ENCODE results near the gene ENO2. TPM values are rescaled to one million over a fixed set of nuclear protein-coding genes. Genes with fewer than 3 reads are reported as not detected.

The ENO2 gene
- total RNA-seq, 1 donor from 2014 or later: 3.7 TPM

- no peak for ATAC-seq
Observed at GRCh38 chr12:6948873-6949594, 34.7 kb downstream of the ENO2 start.

GRCh38 chr12:6950401-6950801 is 36.0 kb downstream of the ENO2 start:
- ATAC-seq: no peak

GRCh38 chr12:6950811-6951540 is 36.6 kb downstream of the ENO2 start, which contains the start of gene PTPN6:
Gene PTPN6, plus strand, starts transcription at chr12:6951356. Its CDS starts 157 bp downstream, at chr12:6951513.
- no peak for ATAC-seq

- ATAC-seq: no peak
Observed at GRCh38 chr12:6951551-6952120, 37.3 kb downstream of the ENO2 start.

GRCh38 chr12:6952121-6952862 is 37.9 kb downstream of the ENO2 start:
- ATAC-seq: no peak

GRCh38 chr12:6952863-6953441 is 38.6 kb downstream of the ENO2 start:
- ATAC-seq: no peak

GRCh38 chr12:6953442-6954315 is 39.3 kb downstream of the ENO2 start:
- ATAC-seq: peak; percentile 20

- no peak for ATAC-seq
Observed at GRCh38 chr12:6954316-6955107, 40.1 kb downstream of the ENO2 start.

- ATAC-seq: no peak
Observed at GRCh38 chr12:6955108-6956020, 41.0 kb downstream of the ENO2 start.

- ATAC-seq: no peak
Observed at GRCh38 chr12:6956021-6956727, 41.8 kb downstream of the ENO2 start.

- no peak for ATAC-seq
Observed at GRCh38 chr12:6957151-6957701, 42.8 kb downstream of the ENO2 start.

GRCh38 chr12:6957741-6958608 is 43.6 kb downstream of the ENO2 start:
- no peak for ATAC-seq

- ATAC-seq: no peak
Observed at GRCh38 chr12:6958609-6959057, 44.3 kb downstream of the ENO2 start.

GRCh38 chr12:6959058-6959804 is 44.9 kb downstream of the ENO2 start:
- ATAC-seq: no peak

GRCh38 chr12:6959805-6960592 is 45.6 kb downstream of the ENO2 start:
- ATAC-seq: no peak
